SU-DHL-6 (cell line): ENCODE measurements around the gene HRC.

ENCODE experiments used
- CTCF ChIP-seq: fragments of 200-600 bp; sonication (generic); IDR thresholded peaks from one replicate; pipeline ENCODE4 v1.5.1; 2017; ENCODE audit warnings: antibody characterized with exemption, mild to moderate bottlenecking, low read length, moderate library complexity; ENCODE audit not compliant: insufficient read depth, poor library complexity, severe bottlenecking
- EZH2phosphoT487 ChIP-seq: fragments of 200-600 bp; sonication (generic), shearing (Covaris generic); conservative IDR thresholded peaks from 2 replicates; pipeline ENCODE4 v1.6.1; 2018; ENCODE audit warnings: mild to moderate bottlenecking, antibody characterized with exemption, low read length, moderate library complexity, mixed read lengths

DNA sequence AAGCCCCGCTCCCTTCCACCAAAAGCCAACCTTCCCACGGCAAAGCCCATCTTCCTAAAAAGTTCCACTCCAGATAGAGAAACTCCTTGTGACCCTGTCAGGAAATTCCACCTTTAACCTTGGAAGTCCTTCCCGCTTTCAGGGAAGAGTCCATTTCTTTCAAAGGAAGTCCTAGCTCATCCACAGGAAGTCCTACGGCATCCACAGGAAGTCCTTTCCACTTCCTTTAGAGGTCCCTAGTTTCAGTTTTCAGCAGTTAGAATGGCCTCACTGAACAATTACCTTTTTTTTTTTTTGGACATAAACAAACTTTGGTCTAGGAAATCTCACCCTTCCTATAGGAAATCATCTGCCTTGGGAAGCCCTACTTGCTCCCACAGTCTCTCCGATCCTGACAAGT is 34.1 kb upstream of the HRC start:
- TF ChIP-seq CTCF (no peak), EZH2phosphoT487 (no peak)
